Endothelial cell of umbilical vein (primary cell): ENCODE results near the gene NFATC2IP. TPM values are rescaled to one million over a fixed set of nuclear protein-coding genes. Genes with fewer than 3 reads are reported as not detected.

Source experiments
- BruUV-seq: library from RNA; stranded (reverse); fragments of 400-500 nt; replicated peaks from 2 replicates; lab custom pipeline; 2021; lab: Mats Ljungman, UMichigan
- CTCF ChIA-PET: fragments of 300-600, 350-600 bp; sonication (Branson Sonifier 250); formaldehyde crosslinking; loops from one replicate; lab custom pipeline; 2021; ENCODE audit warnings: antibody characterized with exemption, inconsistent platforms; lab: Charles Lee
- POLR2A ChIA-PET: fragments of 300-600, 350-600 bp; sonication (Branson Sonifier 250); formaldehyde crosslinking; loops from one replicate; lab custom pipeline; 2021; ENCODE audit warnings: antibody characterized with exemption, inconsistent platforms; lab: Charles Lee
- DNase-seq: peaks from one replicate; pipeline ENCODE4 v3.0.0-alpha.2; 2011; ENCODE audit warnings: low read depth, low spot score
- FAIRE-seq: peaks from 2 replicates; lab custom pipeline; 2011; peaks lifted over from hg19 to GRCh38; lab: Jason Lieb, UNC
- H2AFZ ChIP-seq: 2 replicates; pipeline ENCODE4 v1.6.0; 2012; ENCODE audit warnings: low read depth, low read length, control low read depth, inconsistent platforms
- H3K27ac ChIP-seq: 2 replicates; pipeline ENCODE4 v1.5.1; 2011; ENCODE audit warnings: low read depth, mild to moderate bottlenecking, control low read depth, low read length, moderate library complexity; ENCODE audit not compliant: insufficient read depth
- H3K27me3 ChIP-seq, 2 experiments: 2 replicates each; pipeline versions ENCODE4 v1.6.0 to v1.6.1; 2011; ENCODE audit warnings: low read length in 2 of 2, mixed read lengths in 1 of 2; ENCODE audit not compliant: control insufficient read depth in 2 of 2, insufficient read depth in 2 of 2
- H3K36me3 ChIP-seq, 2 experiments: 2 replicates in 1 of 2; 3 replicates in 1 of 2; pipeline ENCODE4 v1.5.1; 2011; ENCODE audit warnings: low read length in 2 of 2, mild to moderate bottlenecking in 1 of 2, moderate library complexity in 1 of 2; ENCODE audit not compliant: control insufficient read depth in 2 of 2, insufficient read depth in 2 of 2; ENCODE audit errors: extremely low read depth in 1 of 2
- H3K4me1 ChIP-seq: 3 replicates; pipeline ENCODE4 v1.5.1; 2011; ENCODE audit warnings: mild to moderate bottlenecking, low read length; ENCODE audit not compliant: control insufficient read depth, insufficient read depth; ENCODE audit errors: extremely low read depth
- H3K4me2 ChIP-seq: 2 replicates; pipeline ENCODE4 v1.6.1; 2011; ENCODE audit warnings: low read length, control low read depth, mixed read lengths; ENCODE audit not compliant: insufficient read depth
- H3K4me3 ChIP-seq, 3 experiments: fragments of 200-600 bp in 1 of 3; sonication (generic), shearing (Covaris generic) in 1 of 3; replicated peaks in 1 of 3; 2 replicates each; pipeline ENCODE4 v1.5.1; 2011 to 2016; ENCODE audit warnings: control low read depth in 3 of 3, low read length in 3 of 3, mild to moderate bottlenecking in 2 of 3, inconsistent platforms in 1 of 3, low read depth in 1 of 3, moderate library complexity in 1 of 3; ENCODE audit not compliant: insufficient read depth in 1 of 3
- H3K79me2 ChIP-seq: 2 replicates; pipeline ENCODE4 v1.6.0; 2012; ENCODE audit warnings: low read length, inconsistent platforms; ENCODE audit not compliant: control insufficient read depth, insufficient read depth
- H3K9ac ChIP-seq: replicated peaks from 2 replicates; pipeline ENCODE3; 2011; ENCODE audit warnings: low read length, control low read depth; ENCODE audit not compliant: insufficient read depth; ENCODE audit errors: extremely low read depth
- H3K9me1 ChIP-seq: replicated peaks from 3 replicates; pipeline ENCODE4 v1.6.0; 2011; ENCODE audit warnings: mild to moderate bottlenecking, low read length; ENCODE audit not compliant: control insufficient read depth, insufficient read depth; ENCODE audit errors: extremely low read depth
- H3K9me3 ChIP-seq: replicated peaks from 2 replicates; pipeline ENCODE4 v1.5.1; 2012; ENCODE audit warnings: low read length, inconsistent platforms; ENCODE audit not compliant: control insufficient read depth, insufficient read depth
- H4K20me1 ChIP-seq: replicated peaks from 2 replicates; pipeline ENCODE3; 2011; ENCODE audit warnings: mild to moderate bottlenecking, low read length; ENCODE audit not compliant: control insufficient read depth, insufficient read depth; ENCODE audit errors: extremely low read depth
- CTCF ChIP-seq, 2 donors: IDR thresholded peaks; 1 replicate in 1 of 2; 2 replicates in 1 of 2; pipeline ENCODE4 v1.5.1; 2011; ENCODE audit warnings: low read length in 2 of 2, mild to moderate bottlenecking in 2 of 2, moderate library complexity in 2 of 2, control low read depth in 1 of 2, inconsistent platforms in 1 of 2, low read depth in 1 of 2; ENCODE audit not compliant: insufficient read depth in 1 of 2; ENCODE audit errors: extremely low read depth in 1 of 2
- GATA2 ChIP-seq: IDR thresholded peaks from 2 replicates; pipeline ENCODE4 v1.7.0; 2011; ENCODE audit warnings: low read depth, mild to moderate bottlenecking, moderate library complexity, mixed read lengths, low read length; ENCODE audit not compliant: insufficient read length, insufficient read depth
- MAX ChIP-seq: IDR thresholded peaks from 2 replicates; pipeline ENCODE4 v1.6.1; 2011; ENCODE audit not compliant: insufficient read depth, insufficient read length
- MYC ChIP-seq: IDR thresholded peaks from one replicate; pipeline ENCODE4 v1.6.1; 2011; ENCODE audit warnings: mild to moderate bottlenecking, low read depth, low read length
- dilution Hi-C: fragments of 300-500 bp; cut with MboI; formaldehyde crosslinking; loops from one replicate; pipeline ENCODE4 v1.15.0; 2019; ENCODE audit warnings: low sequenced_read_pairs; ENCODE audit not compliant: extremely low pct_ligation_motif_present
- intact Hi-C: fragments of 100-400 bp; cut with micrococcal nuclease; formaldehyde crosslinking; loops from one replicate; pipeline ENCODE4 v1.10.0; 2022
- polyA plus RNA-seq, 4 experiments: library from polyadenylated mRNA; depleted of rRNA in 3 of 4; stranded (reverse) in 3 of 4; unstranded in 1 of 4; fragments of >200 nt; gene quantifications; 2 replicates each; pipeline versions ENCODE4 v1.2.1 to v1.2.3, GENCODE V29; 2011 to 2012; ENCODE audit warnings: missing spikeins in 1 of 4
- total RNA-seq: library from RNA; stranded (reverse); gene quantifications from 2 replicates; pipeline ENCODE4 v1.2.3, GENCODE V29; 2021

The NFATC2IP gene
- total and polyA plus RNA-seq, 2 donors (not counting 3 experiments of a cell fraction or from before 2014, with no cell fraction given), result 64.1 to 69.6 TPM

- no peak for FAIRE-seq
- Histone ChIP-seq H3K9me3 (no peaks in the 10 kb centered on the region), H4K20me1 (no peaks in the 10 kb centered on the region), H3K27ac (no peak overlapping the region), H3K4me1 (no peaks in the 10 kb centered on the region), H3K79me2 (no peaks in the 10 kb centered on the region), H3K9me1 (no peaks in the 10 kb centered on the region), H3K27me3 (no peaks in the 10 kb centered on the region), H3K9ac (no peak overlapping the region), H3K4me2 (no peak overlapping the region), H3K4me3 (no peak overlapping the region), H3K36me3 (peaks cover 0 to 27% of the 10 kb centered on the region in 2 experiments), H2AFZ (no peak overlapping the region)
- intact Hi-C loops, result no loop called here
- no peak for TF ChIP-seq GATA2
- TF ChIP-seq MYC, result no peak
- TF ChIP-seq MAX, result no peak
- BruUV-seq, result no TSS peak
- CTCF ChIA-PET, result interaction anchor here (2.1 kb wide), 1 partner anchor 13 kb away, joined by 5 read pairs; no protein-coding TSS in a partner anchor
- POLR2A ChIA-PET, result no interaction called here
- dilution Hi-C loops, result no loop called here
- no peak for DNase-seq
Measured at GRCh38 chr16:28910086-28911031, 40.4 kb upstream of the NFATC2IP start.

DNA sequence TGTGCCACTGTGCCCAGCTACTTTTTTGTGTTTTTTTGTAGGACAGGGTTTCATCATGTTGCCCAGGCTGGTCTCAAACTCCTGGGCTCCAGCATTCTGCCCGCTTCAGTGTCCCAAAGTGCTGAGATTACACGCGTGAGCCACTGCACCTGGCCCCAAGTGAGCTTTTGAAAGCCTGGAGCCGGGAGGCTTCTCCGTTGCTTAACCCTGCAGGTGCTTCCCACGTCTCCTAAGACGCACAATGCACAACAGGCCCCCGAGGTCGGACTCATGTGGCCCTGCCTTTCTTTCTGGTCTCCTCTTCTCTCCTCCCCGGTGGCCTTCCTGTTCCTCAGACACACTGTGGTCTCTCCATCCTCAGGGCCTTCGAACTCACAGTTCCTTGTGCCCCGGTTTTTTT is 38.2 kb upstream of the NFATC2IP start:
- dilution Hi-C loops (no loop called here), intact Hi-C loops (no loop called here)
- no peaks in the 10 kb centered on the region for H3K79me2 ChIP-seq
- H3K9me3 ChIP-seq, result no peaks in the 10 kb centered on the region
- no peak for TF ChIP-seq CTCF (IDR thresholded peaks at IDR 0.05; ENCODE audit: extremely low read depth in 1 of 2, insufficient read depth in 1 of 2, low read depth in 1 of 2, low read length in 2 of 2)
- no peak for DNase-seq
- no peak overlapping the region for H2AFZ ChIP-seq
- CTCF ChIA-PET, result interaction anchor here (2.0 to 2.1 kb wide), 2 partner anchors 10 to 33 kb away, joined by 5 to 9 read pairs; no protein-coding TSS in a partner anchor
- FAIRE-seq, result no peak
- H3K4me3 ChIP-seq, result no peak overlapping the region
- no TSS peak for BruUV-seq
- no peak overlapping the region for H3K4me2 ChIP-seq
- no peaks in the 10 kb centered on the region for H3K9me1 ChIP-seq
- H3K36me3 ChIP-seq, result peaks cover 0 to 26% of the 10 kb centered on the region in 2 experiments
- H3K27ac ChIP-seq, result no peak overlapping the region
- POLR2A ChIA-PET, result no interaction called here
- H3K9ac ChIP-seq, result no peak overlapping the region
- no peaks in the 10 kb centered on the region for H4K20me1 ChIP-seq
- no peaks in the 10 kb centered on the region for H3K27me3 ChIP-seq
- no peaks in the 10 kb centered on the region for H3K4me1 ChIP-seq
